Measurements from ENCODE around the gene SLC15A3.

Gene SLC15A3

DNA sequence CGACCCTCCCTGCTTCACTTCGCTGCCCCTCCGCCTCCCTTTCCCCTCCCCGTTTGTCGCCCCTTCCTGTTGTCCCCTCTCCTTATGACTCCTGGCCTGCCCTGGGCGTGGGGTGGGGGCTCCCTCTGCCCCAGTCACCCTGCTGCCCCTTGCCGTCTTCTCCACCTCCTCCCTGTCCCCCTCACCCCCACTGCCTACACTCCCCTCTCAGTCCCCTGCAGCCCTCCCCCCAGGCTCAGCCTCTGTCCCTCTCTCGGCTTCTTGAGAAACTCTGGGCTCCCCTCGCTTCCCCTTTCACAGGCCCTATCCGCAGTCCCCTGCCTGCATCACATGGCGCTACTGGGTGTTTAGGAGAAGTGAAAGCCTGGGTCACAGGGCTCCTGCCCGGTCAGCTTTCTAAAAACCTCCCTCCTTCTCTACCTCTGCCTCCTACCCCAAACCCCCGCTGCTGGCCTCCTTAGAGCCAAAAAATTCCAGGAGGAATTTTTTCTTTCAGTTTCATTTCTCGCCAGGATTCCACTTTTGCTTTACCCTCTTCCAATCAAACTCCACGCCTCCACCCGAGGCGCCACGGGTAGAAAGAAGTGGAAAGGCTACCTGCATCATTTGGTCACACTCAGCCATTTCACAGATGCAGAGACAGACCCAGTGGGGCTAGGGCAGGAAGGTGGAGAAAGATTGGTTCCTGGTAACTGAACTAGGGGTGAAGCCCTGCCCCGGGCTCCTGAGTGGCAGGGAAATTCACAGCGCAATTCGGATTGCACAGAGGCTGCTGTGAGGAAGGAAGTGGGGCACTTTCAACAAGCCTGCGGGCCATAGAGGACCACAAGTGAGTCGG is at the start of gene SLC15A3:
SLC15A3 (minus strand) TSS at position 273 of the 838 bp plus-strand sequence. CDS start 625 bp downstream, outside the sequence.
- DNase-seq = peak; percentile 32

DNA sequence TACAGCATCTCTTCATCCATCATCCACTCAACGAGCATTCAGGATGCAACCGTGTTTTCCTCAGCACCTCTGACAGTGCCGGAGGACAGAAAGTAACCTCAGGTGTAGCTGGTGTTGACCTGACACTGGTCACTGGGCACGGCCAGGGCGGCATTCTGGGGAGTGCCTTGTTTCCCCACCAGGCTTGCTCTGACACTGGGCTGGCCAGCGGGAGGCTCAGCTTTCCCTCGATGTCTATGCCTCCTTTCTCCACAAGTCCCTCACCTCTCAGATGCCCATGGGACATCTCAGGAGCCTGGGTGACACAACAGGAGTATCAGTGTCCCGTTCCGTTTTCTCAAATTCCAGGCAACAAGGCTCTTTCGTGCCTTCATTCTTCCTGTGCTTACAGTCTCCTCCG is 48.5 kb upstream of the SLC15A3 start:
- no peak for DNase-seq

DNA sequence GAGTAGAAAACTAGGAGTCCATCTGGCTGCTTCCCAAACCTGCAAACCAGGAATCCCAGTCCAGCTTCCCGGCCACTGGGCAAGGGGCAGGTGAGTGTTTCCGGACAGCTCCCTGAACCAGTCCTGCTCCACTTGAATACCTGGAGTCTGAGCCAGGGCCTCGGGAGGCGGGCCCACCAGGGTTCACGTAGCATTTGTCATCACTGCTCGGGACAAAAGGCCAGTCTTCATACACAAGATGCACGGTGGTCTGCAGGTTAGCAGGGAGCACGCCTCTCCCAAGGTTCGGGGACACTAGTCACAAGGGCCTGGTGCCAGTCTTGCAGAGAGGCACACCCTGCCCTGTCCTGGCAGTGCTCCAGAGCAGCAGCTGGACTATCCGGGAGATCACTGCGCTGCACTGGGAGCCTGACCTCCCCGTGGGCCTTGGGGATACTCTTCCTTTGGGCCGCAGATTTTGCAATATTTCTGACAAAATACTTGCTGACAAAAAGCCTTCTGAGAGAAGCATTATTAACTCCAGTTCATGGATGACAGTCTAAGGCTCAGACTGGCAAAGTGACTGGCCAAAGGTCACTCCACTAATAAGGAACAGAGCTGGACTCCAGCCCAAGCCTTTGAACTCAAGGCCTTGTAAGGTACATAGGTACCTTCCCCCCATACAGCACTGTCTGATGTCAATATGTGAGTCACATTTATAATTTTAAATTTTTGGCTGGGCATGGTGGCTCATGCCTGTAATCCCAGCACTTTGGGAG is 44.6 kb upstream of the SLC15A3 start:
- DNase-seq = no peak

DNA sequence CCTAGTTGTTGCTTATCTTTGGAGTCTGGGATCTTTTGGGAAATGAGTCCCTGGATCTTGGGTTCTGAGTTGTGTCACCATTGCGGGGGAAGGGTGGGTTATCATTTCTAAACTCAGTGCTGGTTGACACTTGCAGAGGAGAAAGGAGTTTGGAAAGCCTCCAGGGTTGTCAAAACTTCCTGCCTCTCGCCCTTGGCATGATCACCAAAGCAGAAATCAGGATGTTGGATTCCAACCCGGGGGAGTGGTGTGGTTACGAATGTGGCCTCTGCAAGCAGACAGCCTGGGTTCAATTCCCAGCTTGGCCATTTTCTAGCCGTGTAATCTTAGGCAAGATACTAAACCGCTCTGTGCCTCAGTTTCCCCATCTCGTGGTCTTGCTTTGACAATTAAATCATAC is 43.8 kb upstream of the SLC15A3 start:
- DNase-seq = no peak

DNA sequence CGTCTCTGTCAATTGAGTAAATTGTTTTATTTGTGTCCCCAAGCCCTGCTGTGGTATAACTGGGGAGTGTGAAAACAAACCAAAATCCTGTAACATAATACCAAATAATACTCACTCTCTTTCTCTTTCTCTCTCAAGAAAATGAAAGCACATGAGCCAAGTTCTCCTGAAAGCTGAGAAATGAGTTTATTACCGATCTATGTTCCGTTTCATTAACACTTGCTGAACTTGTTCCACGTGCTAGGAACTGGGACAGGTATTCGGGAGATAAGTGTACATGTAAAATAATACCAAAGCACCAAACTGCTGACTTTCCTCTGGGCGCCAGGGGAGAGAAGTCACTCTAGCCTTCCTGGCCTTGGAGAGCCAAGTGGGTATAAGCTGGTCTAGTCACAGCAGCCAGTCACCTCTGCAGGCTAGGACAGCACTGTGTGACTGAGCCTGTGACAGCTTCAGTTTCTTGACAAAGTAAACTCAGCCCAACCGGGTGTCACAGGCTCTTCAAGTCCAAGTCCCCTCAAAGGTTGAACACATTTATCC is 42.6 kb upstream of the SLC15A3 start:
- no peak for DNase-seq

DNA sequence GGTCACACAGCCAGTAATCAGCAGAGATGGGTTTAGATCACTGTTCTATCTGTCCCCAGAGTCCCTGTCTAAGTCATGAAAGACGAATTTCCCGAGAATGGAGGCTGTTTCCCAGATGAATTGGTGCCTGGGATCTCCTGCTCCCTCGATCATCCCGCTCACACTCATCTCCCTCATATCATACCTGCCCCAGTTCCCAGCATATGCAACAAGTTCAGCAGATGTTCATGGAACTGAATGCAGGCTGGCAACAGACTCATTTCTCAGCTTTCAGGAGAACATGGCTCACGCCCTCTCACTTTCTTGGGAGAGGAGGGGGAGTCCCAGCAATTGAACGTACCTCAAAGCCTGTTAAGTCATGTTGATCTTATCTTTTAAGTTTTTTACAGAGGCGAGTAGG is 41.6 kb upstream of the SLC15A3 start:
- DNase-seq = peak; percentile 49

DNA sequence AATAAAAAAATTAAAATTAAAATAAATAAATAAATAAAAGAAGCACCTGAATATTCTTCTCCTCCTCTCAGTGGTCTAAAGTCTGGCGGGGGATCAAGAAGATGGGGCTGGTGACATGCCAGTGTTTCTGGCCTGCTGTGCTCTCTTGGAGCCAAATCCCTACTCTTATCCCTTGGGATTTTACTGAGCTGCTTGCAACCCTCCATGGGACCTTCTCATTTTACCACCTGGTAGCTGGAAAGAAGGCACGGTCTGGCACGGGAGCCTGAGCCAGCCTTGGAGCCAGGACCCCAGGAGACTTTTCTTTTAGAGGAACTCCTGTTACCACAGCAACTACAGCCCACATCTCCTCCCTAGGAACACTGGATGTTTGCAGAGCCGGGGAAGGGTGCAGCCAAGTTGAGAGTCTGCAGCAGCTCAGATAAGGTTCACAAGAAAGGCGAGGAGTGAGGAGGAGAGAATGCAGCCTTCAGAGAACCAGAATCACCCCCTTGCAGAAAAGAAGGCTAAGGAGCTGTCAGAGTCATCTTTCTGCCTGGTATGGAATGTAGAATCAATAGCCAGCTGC is 41.0 kb upstream of the SLC15A3 start:
- DNase-seq = no peak

DNA sequence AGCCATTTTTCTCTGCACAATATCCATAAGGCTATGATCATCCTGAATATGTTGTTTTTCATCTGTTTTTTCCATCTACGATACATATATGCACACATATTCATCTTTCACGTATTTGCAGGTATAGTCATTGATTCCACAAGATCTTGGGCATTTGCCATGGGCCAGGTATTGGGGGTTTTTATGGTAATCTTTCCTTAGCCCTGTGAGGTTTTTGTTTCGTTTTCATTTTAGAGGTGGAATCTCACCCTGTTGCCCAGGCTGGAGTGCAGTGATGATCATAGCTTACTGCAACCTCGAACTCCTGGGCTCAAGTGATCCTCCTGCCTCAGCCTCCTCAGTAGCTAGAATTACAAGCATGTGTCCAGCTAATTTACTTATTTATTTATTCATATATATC is 39.5 kb upstream of the SLC15A3 start:
- no peak for DNase-seq

DNA sequence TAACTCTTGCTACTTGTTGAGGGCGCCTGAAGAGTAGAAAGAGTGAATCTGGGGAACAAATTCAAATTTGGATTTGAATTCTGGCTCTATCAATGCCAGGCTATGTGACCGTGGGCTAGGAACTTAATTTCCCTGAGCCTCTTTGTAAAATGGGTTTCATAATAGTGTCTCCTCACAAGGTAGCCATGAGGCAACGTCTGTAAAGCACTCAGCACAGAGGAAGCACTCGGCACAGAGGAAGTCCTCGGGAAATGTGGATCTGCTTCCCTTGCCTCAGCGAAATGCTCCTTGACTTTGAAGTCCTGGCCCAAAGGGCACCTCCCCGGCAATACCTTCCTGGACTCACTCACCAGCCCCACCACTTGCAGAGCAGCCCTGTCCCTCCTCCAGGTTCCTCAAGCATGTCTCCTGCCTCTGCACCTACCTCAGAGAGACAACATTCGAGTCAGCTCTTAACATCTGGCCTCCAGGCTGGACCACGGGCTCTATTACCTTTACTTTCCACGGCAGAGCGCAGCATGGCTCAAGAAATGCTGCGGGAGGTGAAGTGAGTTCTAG is 37.2 kb upstream of the SLC15A3 start:
- no peak for DNase-seq

DNA sequence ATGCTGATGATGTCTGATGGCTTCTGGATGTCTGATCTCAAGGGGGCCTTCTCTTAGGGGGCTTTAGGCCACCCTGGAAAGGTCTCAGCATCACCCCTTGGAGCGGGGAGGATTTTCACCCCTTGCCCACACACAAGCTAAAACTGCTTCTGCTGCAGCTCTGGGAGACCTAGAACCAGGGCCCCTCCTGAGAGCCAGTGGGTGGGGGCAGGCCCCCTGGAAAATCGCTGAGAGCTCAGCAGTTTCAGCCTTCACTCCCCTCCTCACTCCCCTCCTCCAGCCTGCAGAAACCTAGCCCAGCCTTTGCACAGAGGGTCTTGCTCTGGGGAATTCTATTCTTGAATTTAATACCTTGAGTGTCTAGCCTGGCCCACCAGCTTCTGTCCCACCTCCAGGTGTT is 36.7 kb upstream of the SLC15A3 start:
- no peak for DNase-seq

DNA sequence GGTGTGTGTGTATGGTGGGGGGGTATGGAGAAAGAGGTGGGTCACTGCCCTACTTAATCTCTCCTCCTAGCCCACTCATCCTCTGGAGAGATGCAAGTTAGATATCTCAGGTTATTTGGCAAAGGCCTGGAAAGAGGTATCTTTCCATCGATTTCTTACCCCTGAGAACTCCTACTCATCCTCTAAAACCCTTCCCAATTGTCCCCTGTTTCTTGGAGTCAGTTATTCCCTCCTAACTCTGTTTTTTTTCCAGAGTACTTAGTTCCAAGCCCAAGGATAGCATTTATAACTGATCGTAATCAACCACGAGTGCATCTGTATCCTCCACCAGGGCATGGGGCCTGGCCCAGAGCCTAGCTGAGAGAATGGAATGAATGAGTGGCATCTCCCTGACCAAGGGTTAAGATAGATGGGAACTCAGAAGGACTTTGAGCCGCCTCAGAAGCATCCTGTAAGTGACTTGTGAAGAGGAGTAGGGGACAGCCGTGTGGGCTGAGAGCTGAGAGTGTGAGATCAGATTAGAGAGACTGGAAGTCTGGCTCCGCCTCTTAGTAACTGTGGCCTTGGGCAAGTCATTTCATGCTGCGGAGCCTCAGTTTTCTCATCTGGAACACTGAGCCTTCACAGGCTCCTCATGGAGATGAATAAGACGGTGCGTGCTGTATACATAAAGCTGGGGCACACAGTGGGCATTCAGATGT is 35.8 kb upstream of the SLC15A3 start:
- DNase-seq = peak; percentile 61

DNA sequence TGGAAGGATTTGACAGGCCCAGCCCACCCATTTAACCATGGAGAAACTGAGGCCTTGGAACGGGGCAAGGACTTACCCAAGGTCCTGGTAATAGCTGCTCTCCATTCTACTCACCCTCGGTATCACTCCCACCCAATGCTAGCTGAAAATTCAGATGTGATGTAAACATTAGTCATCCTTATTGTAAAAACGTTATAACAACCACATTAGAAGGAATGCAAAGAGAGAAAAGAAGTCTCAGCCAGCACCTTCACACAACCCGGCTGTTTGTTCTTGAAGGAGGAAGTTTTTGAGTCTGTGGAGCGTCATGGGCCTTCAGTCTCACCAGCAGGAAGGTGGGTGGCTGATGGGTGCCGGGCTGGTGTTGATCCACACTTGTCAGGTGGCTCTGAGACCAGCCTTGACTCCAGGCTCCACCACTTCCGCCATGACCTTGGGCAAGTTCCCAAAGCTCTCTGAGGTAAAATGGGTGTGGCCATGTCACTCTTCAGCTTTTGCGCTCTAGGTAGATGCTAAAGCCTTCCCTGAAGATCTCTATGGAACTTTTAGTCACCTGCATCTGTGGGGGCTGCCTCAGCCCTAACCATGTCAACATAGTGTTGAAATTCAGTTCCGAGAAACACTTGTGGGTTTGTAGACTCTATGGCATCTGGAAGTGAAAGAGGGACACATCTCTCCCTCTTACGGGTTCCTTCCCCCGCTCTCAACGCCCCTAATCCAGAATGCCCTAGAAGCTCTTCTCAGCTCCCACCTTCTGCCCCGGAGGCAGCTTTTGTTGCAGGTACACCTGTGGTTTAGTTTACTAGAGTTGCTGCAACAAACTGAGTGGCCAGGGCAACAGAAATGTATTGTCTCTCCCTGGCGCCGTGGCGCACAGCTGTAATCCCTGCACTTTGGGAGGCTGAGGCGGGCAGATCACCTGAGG is 34.3 kb upstream of the SLC15A3 start:
- peak; percentile 89 for DNase-seq

DNA sequence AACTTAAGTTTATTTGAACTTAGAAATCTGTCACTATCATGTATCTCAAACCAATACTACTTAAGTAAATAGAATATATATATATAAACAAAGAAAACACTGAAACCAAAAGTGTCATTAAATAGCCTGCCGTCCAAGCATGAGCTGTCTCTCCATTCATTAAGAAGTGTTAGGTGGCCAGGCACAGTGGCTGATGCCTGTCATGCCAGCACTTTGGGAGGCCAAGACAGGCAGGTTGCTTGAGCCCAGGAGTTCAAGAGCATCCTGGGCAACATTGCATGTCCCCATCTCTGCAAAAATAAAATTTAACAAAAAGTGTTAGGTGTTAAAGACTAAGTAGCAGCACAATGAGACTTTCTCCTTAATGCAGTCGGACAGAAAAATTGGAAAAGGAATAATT is 33.5 kb upstream of the SLC15A3 start:
- no peak for DNase-seq

DNA sequence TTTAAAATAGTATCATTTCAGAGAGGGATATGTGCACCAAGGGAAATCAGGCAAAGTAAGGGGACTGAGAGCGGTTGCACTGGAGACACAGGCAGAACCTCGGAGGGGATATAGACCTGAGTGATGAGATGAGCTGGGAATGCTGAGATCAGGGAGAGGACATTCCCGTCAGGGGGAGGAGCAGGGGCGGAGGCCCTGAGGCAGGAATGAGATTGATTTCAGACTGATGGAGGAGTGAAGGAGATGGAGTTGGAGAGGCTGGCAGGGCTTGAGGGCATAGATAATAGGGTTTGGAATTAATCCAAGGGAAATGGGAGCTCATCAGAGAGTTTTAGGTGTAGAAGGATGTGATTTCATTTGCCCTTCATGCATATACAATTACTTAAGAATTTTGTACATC is 32.7 kb upstream of the SLC15A3 start:
- DNase-seq = no peak

DNA sequence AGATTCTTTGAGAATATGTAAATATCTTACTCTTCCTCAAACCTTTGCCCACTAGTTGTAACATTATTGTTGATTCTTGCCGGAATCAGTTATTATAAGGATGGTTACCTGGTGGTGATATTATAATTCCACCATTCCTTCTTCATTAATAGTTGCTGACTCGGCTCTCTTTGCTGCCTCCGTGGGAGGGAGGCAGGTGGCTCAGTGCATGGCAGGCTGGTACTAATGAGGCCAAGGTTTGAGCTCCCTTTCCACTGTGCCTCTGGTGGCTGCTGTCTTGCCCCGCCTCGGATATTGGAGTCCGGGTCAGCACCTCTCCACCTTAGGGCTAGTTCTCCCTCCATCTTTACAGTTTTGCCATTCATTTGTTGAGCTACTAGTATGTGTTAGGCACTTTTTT is 32.2 kb upstream of the SLC15A3 start:
- DNase-seq = no peak

DNA sequence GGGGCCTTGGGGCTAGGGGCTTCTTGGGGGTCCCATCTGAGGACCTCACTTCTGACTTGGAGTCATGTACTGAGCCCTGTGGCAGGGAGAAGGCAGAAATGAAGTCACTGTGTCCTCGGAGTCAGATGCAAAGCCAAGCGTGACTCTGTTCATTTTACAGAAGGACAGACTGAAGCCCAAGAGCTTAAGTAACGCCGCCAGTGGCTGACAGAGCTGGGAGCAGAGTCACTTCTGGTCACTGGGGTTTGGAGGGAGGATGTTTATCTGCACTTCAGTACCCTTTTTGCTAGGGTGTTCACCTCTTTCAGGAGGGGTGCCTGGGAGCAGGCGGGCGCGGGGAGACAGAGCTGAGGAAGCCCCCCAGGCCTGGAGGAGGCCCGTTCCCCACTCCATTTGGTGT is 30.2 kb upstream of the SLC15A3 start:
- DNase-seq = no peak

DNA sequence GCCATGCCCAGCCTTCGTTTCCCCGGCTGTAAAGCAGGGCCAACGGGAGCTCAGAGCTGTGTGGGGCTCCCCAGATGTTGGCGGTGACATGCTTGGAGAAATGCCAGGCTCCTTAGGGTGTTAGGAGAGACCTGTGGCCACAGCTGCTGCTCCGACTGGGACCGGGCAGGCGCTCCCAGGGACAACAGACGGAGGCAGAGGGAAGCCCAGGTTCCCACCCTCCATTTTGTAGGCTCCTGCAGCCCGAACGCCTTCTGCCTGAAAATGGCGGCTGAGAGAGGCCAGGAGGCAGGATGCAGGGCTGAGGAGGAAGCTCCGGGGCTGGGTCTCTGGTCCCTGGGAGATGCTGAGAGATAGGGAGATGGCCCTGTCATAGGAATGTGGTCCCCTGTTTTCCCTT is 29.5 kb upstream of the SLC15A3 start:
- no peak for DNase-seq

DNA sequence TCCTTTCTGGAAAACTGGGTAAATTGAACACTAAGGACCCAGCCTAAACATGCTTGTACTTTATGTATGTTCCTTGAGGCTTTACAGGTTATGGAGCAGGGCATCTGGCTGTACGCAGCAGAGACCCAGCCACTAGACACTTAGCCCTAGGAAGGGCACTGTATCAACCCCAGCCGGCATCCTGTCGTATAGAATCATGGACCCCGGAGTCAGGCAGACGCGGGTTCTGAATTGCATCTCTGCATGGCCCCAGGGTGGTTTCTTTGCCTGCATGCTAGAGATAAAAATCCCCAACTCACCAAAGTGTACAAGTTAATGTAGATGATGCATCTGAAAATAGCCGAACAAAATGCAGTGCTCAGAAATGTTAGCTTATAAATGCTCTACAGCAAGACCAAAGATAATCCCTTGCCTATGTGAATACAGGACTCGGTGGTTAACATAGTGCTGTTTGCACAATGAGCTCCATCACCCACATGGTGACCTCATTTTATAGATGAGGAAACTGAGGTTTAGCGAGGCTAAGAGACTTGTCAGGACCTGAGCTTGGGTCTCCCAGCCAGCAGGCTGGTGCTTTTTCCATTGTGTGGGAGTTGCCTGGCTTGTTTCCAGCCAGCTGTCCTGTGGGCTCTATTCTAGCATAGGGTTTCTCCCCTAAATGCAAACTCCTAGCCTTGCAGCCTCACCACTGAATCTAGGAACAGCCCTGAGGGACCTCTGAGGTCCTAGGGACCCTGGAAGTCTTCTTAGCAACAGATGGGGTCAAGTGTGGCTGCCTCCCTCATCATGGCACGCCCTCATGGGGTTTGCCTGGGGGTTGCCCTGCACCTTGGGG is 26.8 kb upstream of the SLC15A3 start:
- DNase-seq = peak; percentile 58

DNA sequence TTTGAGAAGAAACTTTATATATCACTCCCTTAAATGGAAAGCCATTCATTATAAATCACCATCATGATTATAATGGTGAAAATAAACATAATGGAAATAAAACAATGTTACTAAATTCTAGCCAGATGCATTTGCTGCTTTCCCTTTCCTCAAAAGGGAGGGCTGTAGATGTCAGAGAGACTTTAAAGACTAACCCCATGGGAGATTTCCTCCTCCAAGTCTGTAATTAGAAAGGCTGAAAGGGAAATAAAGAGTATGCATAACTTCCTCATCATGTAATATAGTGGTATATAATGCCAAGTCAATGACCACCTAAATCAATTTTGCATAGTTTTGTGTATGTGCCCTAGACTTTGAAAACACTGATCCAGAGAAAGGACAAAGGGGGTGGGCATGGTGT is 25.9 kb upstream of the SLC15A3 start:
- no peak for DNase-seq

DNA sequence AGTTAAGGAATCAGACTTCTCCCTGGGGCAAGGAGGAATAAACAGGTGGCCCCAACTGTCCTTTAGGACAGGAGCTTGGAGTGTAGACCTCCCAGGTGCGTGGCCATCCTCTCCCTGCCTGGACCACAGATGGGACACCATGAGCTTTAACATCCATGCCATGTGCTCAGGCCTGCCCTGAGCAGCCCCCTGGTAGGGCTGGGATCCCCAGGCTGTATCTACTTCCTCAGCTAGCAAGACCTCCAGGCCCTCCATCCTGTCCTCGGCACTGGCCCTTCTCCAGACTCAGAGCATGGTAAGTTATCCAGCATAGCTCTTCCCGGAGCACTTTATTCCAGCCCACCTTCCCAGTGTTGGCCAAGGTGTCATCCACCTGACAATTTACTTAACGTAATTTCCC is 25.2 kb upstream of the SLC15A3 start:
- DNase-seq = no peak

DNA sequence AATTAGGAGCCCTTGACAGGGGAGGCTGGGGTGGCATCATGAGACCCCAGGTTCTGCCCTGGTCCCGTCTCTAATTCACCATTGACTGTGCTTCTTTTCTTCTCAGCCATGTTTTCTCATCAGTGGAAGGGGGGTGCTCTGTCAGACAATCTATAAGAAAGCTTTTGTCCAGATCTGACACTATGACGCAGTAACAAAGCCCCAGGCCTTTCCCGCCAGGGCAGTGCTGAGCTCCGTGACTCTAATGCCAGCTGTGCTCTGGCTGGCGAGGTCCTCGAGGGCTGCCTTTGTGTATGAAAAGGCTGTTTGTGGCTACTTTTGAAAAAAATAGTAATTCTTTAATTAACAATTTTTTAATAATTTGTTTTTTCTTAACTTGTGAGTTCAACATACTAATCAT is 22.8 kb upstream of the SLC15A3 start:
- no peak for DNase-seq
